ENCODE measurements around the gene NCOA7. TPM values are rescaled to one million over a fixed set of nuclear protein-coding genes. Genes with fewer than 3 reads are reported as not detected.

NCOA7 gene
- total RNA-seq, 4 donors from 2014 or later: 17.9 to 72.8 (median 40.6) TPM

DNA sequence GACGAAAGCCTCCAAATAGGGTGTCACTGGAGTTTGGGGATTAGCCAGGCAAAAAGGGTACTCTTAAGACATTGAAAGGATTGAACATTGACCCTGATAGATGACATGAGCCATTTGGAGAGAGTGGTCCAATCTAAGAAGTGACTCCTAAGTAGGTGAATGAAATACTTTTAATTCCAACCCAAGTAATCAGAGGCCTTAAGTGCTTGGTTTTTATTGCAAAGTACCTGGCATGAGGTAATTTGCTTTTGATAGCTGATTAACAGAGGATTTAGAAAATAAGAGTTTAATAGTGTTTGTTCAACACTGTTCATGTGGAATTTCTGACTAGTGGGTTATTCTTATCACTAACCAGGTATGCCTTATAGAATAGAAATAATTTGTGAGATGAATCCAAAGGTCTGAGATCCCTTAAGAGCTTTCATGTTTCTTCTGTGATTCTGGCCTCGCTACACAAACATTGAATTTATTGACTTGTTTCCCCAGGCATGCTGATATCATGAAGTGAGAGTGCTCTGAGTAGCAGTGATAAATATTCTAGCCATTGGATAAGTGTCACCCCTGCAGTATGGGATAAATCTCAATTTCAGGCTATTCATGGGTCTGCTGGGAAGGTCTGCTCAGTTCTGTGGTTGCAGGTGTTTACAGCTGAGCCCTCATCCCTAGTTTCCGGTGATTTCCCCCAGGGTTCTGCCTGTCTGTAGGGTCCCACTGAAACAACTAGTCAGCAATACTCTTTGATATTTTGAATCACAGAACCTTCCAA, 6.5 kb downstream of the NCOA7 start:
- H3K9me3 ChIP-seq: no peaks in the 10 kb centered on the region
- H3K27ac ChIP-seq: no peak overlapping the region
- TF ChIP-seq, protein P1, sequence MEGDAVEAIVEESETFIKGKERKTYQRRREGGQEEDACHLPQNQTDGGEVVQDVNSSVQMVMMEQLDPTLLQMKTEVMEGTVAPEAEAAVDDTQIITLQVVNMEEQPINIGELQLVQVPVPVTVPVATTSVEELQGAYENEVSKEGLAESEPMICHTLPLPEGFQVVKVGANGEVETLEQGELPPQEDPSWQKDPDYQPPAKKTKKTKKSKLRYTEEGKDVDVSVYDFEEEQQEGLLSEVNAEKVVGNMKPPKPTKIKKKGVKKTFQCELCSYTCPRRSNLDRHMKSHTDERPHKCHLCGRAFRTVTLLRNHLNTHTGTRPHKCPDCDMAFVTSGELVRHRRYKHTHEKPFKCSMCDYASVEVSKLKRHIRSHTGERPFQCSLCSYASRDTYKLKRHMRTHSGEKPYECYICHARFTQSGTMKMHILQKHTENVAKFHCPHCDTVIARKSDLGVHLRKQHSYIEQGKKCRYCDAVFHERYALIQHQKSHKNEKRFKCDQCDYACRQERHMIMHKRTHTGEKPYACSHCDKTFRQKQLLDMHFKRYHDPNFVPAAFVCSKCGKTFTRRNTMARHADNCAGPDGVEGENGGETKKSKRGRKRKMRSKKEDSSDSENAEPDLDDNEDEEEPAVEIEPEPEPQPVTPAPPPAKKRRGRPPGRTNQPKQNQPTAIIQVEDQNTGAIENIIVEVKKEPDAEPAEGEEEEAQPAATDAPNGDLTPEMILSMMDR (IDR thresholded peaks at IDR 0.05): no peak
- TF ChIP-seq POLR2A (IDR thresholded peaks at IDR 0.05): no peak
- H3K4me1 ChIP-seq: no peaks in the 10 kb centered on the region
- no peaks in the 10 kb centered on the region for H3K36me3 ChIP-seq
- no peak for DNase-seq
- no peak overlapping the region for H3K4me3 ChIP-seq
- intact Hi-C loops (cut with DNase I; ENCODE audit: low total_unique reads): no loop called here
- H3K27me3 ChIP-seq: no peaks in the 10 kb centered on the region

DNA sequence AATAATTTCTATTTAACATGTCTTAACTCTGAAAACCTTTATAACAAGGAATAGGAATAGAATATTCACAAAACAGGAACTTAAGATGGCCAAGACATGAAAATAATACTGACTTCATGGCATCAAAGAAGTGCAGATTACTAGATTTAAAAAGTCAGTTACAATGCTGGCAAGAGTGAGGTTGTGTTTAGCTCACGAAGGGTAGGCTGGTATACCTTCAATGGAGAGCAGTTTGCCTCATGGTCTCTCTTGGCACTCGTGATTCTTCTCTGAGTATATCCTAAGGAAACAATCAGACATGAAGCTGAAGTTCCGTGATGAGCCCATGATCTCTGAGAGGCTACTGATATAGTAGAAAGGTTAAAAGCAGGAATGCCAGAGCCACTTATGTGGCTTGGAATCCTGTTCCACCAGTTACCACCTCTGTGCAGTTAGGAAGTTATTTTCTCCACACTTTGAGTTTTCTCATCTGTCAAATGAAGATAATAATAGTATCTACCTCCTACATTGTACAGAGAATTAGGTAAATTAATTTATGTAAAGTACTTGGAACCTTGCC, 7.2 kb downstream of the NCOA7 start:
- no peak overlapping the region for H3K27ac ChIP-seq
- no peaks in the 10 kb centered on the region for H3K4me1 ChIP-seq
- TF ChIP-seq POLR2A (IDR thresholded peaks at IDR 0.05): no peak
- TF ChIP-seq, protein P1 (IDR thresholded peaks at IDR 0.05): no peak
- H3K27me3 ChIP-seq: no peaks in the 10 kb centered on the region
- H3K36me3 ChIP-seq: no peaks in the 10 kb centered on the region
- intact Hi-C loops (cut with DNase I; ENCODE audit: low total_unique reads): no loop called here
- no peaks in the 10 kb centered on the region for H3K9me3 ChIP-seq
- H3K4me3 ChIP-seq: no peak overlapping the region
- DNase-seq: no peak

DNA sequence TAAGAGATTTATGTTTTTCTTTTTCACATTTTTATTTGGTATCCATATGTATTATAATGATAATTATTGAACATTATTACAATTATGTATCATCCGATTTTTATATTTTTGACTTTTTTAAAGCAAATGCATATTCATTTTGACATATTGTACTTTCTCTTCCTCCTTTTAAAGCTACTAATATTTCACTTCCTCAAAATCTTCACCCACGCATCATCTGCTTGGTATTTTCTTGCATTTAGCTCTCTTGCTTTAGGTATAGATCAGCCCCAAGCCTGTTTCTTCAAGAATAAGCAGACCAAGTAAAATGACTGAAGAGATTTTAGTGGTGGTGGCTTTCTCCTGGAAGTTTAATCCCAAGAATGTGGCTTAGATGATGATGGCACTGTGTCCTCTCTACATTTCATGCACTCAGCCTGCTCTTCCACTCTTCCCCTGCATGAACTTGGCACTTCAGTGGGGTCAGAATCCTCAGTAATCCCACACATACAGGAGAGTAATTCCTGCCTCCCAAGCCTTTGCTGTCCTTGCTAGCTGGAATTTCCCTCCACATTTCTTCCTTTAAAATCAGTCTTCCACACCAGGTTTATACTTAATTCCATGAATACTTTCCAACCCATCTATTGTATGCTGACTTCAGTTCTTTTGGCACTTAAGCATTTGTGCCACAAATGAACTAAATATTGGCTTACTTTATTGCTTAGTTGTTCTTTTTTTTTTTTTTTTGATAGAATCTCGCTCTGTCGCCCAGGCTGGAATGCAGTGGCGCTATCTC, 8.2 kb downstream of the NCOA7 start:
- intact Hi-C loops (cut with DNase I; ENCODE audit: low total_unique reads): no loop called here
- Histone ChIP-seq H3K36me3 (no peaks in the 10 kb centered on the region), H3K9me3 (no peaks in the 10 kb centered on the region), H3K27ac (no peak overlapping the region), H3K4me1 (no peaks in the 10 kb centered on the region), H3K4me3 (no peak overlapping the region), H3K27me3 (no peaks in the 10 kb centered on the region)
- no peak for TF ChIP-seq POLR2A (IDR thresholded peaks at IDR 0.05)
- TF ChIP-seq, protein P1 (IDR thresholded peaks at IDR 0.05): no peak
- no peak for DNase-seq

DNA sequence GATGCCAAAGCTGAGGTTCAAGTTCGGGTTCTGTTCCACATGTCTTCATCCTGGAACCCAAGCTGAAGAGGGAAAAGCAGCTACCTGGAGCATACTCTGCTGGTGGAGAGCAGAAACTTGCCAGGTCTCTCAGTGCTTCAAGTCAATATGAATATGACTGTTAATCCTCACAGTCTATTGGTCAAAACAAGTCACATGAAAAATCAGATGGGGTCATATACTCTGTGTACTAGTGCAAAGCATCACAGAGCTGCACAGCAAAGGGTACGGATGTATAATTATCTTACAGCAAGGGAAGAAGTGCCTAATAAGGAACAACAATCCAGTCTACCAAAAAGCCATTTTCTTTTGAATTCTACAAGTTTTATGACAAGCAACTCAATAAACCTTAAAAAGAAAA, 11.6 kb downstream of the NCOA7 start:
- Histone ChIP-seq H3K36me3 (no peaks in the 10 kb centered on the region), H3K9me3 (no peaks in the 10 kb centered on the region), H3K4me1 (no peaks in the 10 kb centered on the region), H3K27me3 (no peaks in the 10 kb centered on the region), H3K27ac (peak overlapping the region in 1 of 2 donors; percentile 14), H3K4me3 (no peak overlapping the region)
- DNase-seq: no peak
- intact Hi-C loops (cut with DNase I; ENCODE audit: low total_unique reads): no loop called here
- TF ChIP-seq, protein P1 (IDR thresholded peaks at IDR 0.05): no peak
- TF ChIP-seq POLR2A (IDR thresholded peaks at IDR 0.05): no peak

DNA sequence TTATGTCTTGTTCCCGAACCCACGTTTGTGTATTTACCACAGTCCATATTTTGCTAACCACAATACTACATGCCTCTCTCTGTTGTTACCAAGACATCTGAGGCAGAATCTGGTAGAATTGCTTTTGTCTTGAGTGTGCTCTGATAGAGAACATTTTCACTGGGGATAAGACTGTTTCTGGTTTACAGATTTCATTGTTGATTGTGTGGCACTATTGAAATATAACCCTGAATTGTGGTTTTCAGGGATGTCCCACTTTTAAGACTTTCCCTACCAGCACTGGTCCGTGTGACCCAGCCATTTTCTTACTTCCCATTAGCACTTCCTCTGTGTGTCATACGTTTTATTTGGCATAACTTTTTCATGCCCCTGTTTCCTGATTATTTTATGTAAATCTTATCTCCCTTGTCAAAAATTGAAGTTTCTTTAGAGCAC, 12.2 kb downstream of the NCOA7 start:
- no peaks in the 10 kb centered on the region for H3K9me3 ChIP-seq
- H3K4me3 ChIP-seq: no peak overlapping the region
- peak overlapping the region in 1 of 2 donors; percentile 14 for H3K27ac ChIP-seq
- intact Hi-C loops (cut with DNase I; ENCODE audit: low total_unique reads): no loop called here
- DNase-seq: no peak
- H3K4me1 ChIP-seq: no peaks in the 10 kb centered on the region
- H3K36me3 ChIP-seq: no peaks in the 10 kb centered on the region
- no peak for TF ChIP-seq POLR2A (IDR thresholded peaks at IDR 0.05)
- TF ChIP-seq, protein P1 (IDR thresholded peaks at IDR 0.05): no peak
- no peaks in the 10 kb centered on the region for H3K27me3 ChIP-seq
